Umbilical cord (tissue), 2 donors: Measurements from ENCODE around the gene UBASH3A. TPM values are rescaled to one million over a fixed set of nuclear protein-coding genes. Genes with fewer than 3 reads are reported as not detected.

Experiments used
- DNase-seq: peaks from one replicate; pipeline ENCODE4 v3.0.0-alpha.2; 2015; ENCODE audit warnings: low spot score
- total RNA-seq: library from RNA; depleted of rRNA; stranded (reverse); fragments of >200 nt; gene quantifications from one replicate; pipeline ENCODE4 v1.2.3, GENCODE V29; 2014; ENCODE audit warnings: low replicate concordance; ENCODE audit not compliant: insufficient read depth

Gene UBASH3A
- total RNA-seq, 1 donor from 2014 or later: 1.9 TPM

DNA sequence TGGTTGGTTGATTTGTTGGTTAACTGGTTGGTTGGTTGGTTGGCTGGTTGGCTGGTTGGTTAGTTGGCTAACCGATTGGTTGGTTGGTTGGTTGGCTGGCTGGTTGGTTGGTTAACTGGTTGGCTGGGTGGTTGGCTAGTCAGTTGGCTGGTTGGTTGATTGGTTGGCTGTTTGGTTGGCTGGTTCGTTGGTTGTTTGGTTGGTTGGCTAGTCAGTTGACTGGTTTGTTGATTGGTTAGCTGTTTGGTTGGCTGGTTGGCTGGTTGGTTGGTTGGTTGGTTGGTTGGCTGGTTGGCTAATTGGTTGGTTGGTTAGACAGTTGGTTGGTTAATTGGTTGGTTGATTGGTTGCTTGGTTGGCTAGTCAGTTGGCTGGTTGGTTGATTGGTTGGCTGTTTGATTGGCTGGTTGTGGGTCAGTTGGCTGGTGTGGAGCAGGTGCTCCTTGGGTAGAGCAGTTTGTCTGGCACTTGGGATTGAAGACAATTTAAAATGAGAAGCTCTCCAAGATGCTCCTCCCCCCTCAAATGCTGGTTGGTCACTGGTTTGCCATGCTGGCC lies 85.4 kb downstream of the UBASH3A start:
- DNase-seq: no peak

DNA sequence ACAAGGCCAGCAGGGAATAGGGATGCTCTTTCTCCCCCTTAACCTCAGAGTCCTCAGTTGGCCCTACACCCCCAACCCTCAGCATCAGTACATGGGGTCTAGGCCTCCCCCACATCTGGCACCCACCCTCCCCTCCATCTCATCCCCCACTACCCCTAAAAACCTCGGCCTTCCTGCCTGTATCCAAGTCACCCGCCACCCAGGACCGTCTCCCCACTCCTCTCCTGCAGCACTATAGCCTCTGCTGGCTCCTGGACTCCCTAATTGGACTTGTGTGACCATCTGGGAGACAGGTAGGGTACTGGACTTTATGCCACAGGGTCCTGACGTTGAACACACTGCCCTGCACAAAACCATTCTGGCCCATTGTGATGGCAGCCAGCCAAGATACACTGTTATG lies 86.3 kb downstream of the UBASH3A start:
- DNase-seq: no peak

DNA sequence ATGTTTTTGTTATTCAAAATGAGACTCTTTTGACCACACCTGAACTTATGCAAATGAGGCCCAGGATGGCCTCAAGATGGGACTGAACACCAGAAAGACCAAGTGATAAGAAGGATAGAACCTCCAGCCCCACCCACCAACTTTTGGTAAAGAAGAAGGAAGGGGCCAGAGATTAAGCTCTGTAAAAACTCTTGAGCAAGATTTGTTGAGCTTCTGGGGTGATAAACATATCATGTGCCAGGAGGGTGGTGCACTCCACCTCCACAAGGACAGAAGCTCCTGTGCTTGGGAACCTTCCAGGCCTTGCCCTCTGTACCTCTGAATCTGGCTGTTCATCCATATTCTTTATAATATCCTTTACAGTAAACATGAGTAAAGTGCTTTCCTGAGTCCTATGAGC lies 87.0 kb downstream of the UBASH3A start:
- DNase-seq: no peak

DNA sequence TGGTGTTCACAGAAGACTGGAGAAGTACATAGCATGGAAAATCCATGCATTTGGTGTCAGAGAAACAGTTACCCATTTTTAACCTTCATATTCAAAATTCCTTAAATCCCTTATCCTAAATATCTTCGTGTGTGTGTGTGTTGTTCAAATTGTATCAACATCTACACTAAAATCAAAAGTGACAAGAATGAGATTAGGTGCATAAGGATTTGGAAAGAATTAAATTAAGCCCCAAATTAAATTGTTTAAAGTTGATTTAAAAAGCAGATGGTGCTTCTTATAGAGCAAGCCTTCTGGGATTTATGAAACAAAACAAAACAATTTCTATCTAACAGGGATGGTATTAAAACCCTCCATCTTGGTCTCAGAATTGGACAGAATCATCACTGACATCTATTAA lies 87.6 kb downstream of the UBASH3A start:
- no peak for DNase-seq

DNA sequence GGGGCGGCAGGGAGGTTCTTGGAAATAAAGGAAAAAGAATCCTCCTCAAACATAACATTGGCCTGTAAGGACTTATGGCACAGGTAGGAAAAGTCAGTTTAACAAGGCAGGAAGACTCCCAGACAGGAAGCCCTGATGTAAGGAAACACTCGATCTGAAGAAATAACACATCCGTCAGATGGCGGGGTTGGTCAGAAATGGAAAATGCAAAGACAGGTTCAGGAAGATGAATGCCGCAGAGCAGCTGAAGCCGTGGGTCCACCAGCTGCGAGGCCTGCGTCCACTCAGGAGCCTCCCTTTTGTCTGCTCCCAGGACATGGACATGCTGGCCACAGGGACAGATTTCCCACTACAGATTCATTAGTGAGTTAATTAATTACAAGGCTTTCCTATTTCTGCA lies 88.5 kb downstream of the UBASH3A start:
- no peak for DNase-seq

DNA sequence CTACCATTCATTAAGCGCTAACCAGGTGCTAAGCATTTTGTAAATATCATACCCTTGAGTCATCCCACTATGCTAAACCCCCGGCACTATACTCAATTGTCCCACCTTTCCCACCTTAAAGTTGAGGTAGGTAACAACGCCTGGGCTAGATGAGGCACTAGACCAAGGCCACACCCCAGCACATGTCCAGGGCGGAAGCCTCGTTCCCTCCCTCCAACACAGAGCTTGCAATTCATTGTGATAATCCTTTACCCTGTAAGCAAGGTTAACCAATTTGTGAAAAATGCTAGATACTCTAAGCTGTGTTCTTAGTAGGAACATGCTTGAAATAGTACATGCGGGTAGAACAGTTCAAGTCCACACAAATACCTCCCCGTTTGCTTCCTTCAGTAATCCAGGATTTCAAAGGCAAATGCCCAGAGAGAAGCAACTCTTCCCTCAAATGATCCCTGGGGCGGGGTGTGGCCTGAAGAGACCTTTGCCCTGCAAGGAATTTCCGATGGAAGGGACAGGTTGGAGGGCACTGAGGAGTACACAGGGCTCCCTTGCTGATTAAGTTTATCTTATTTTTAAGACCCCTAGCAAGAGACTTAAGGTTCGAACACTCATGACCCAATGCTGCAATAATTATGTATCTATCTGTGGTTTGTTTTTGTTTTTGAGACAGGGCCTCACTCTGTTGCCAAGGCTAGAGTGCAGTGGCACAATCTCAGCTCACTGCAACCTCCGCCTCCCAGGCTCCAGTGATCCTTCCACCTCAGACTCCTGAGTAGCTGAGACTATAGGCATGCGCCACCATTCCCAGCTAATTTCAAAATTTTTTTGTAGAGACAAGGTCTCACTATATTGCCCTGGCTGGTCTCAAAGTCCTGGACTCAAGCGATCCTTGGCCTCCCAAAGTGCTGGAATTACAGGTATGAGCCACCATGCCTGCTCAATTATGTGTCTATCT lies 89.7 kb downstream of the UBASH3A start:
- no peak for DNase-seq

DNA sequence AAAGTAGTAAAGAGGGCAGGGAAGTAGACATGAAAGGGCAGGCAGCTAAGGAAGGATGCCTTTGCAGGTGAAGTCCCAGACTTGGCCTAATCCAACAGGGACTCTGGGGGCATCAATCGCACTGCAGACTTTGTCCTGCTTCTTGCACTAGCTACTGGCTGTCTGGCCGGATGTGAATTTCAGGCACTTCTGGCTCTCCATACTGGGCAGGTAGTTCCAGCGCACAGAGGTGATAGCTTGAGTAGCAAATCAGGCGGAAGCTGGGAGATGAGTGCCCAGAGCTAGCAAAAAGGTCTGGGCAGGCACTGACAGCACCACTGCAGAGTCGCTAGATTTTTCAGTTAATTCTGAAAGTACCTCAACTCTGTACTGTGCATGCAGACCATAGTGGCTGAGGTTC lies 91.3 kb downstream of the UBASH3A start:
- DNase-seq: no peak

DNA sequence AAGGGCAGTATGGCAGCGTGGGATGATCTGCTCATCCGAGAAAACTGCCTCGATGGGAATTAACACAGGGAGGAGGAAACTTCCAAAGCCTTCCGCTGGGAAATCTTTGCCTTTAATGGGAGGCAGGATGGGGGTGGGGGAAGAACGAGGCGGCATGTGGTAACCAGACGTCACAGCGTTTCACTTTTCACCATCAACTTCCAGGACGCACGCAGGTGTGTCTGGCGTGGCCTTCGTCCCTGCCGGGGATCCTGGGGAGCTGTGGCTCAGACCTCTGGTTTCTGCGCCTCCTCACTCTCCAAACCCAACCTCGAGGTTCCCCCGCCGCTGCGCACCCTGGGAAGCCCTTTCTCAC lies 92.0 kb downstream of the UBASH3A start:
- DNase-seq: no peak

DNA sequence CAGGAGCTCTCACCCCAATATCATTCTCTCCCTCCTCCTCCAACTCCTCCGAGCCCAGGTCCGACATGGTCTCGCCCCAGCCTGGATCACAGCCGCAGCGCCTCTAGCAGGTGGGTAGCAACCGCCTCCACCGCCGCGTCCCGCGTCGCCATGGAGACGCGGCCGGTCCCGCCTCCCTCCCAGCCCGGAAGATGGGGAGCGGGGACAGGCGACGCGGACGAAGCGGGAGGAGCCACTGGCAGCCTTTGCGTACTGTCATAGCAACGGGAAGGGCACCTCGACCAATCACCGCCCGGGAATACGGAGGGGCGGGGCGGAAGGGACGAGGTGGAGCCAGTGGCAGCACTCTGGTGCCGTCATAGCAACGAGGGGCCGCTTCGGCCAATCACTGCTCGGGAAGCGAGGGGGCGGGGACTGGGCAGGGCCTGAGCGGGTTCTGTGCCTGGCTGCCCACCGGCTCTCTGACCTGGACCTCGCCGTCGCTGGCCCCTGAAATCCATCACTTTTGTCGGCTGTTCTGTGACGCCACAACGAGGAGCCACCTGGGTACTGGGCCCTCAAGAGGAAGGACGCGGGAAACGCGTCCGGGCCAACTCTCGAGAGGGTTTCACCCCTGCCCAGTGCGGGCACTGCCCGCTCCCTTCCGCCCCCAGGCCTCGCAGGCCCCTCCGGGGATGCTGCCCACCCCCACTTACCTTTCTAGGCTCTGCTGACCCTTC lies 92.6 kb downstream of the UBASH3A start, which contains the start of gene RSPH1:
RSPH1 (minus strand) TSS at position 105 of the 719 bp plus-strand sequence; CDS start at position 67, 38 bp downstream.
- DNase-seq: peak; percentile 100

DNA sequence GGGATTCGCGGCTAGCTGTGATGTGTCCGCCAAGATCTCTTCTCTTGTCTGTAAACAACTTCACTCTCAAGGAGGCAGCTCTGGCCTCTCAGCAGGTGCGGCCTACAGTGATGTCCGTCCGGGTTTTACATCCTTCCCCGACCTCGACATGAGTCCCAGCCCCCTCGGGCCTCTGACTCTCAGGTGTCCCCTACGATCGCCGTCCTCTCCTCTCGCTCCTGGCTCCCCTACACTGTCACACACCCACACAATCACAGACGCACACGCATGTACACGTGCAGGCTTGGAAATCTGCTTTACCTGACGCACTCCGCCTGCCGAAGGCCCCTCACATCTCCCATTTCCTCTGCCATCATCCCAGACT lies 93.1 kb downstream of the UBASH3A start:
- no peak for DNase-seq

Other genes with a start within 250 kb of the UBASH3A start
- 6.5 TPM for gene ABCG1, start 184.8 kb upstream of the UBASH3A start, total RNA-seq
- 0.48 TPM for gene TFF3, start 88.5 kb upstream of the UBASH3A start, total RNA-seq
- not detected for gene TFF2, start 52.9 kb upstream of the UBASH3A start, total RNA-seq
- not detected for gene TFF1, start 37.4 kb upstream of the UBASH3A start, total RNA-seq
- 1.7 TPM for gene TMPRSS3, start 7.8 kb upstream of the UBASH3A start, total RNA-seq
- gene RSPH1, start 92.3 kb downstream of the UBASH3A start, total RNA-seq: 0.72 TPM
- 4.8 TPM for gene SLC37A1, start 110.0 kb downstream of the UBASH3A start, total RNA-seq
- 2.9 TPM for gene PDE9A, start 249.7 kb downstream of the UBASH3A start, total RNA-seq